Measurements from ENCODE around the gene ALOXE3. TPM values are rescaled to one million over a fixed set of nuclear protein-coding genes. Genes with fewer than 3 reads are reported as not detected.

Gene ALOXE3
- total and polyA plus RNA-seq, 2 of the 8 experiments (the other 6 are each of a cell fraction or from before 2014, with no cell fraction given) = 0.26 TPM; not detected in 1

GRCh38 chr17:8081876-8082275 lies 36.4 kb downstream of the ALOXE3 start:
- Histone ChIP-seq H3K9me3 (ENCODE audit: insufficient read depth in 2 of 2, low read depth in 1 of 2, low read length in 1 of 2) (no peaks in the 10 kb centered on the region), H2AK5ac (ENCODE audit: low read depth, low read length) (no peak overlapping the region), H3K36me3 (ENCODE audit: control insufficient read depth in 2 of 4, insufficient read depth in 4 of 4, low read length in 3 of 4) (no peaks in the 10 kb centered on the region), H3K79me2 (ENCODE audit: control insufficient read depth in 1 of 2, insufficient read depth in 2 of 2, low read length in 2 of 2) (no peaks in the 10 kb centered on the region), H2BK15ac (ENCODE audit: low read length) (no peak overlapping the region), H3K14ac (ENCODE audit: insufficient read length) (no peak overlapping the region), H4K8ac (ENCODE audit: extremely low read depth, insufficient read depth, low read length) (no peak overlapping the region), H2BK5ac (ENCODE audit: low read depth, low read length) (no peak overlapping the region), H3K4me3 (ENCODE audit: extremely low read depth in 1 of 4, insufficient read depth in 2 of 4, low read depth in 3 of 4, low read length in 4 of 4) (no peak overlapping the region), H3K27me3 (replicated peaks in 1 of 4; ENCODE audit: control insufficient read depth in 3 of 4, extremely low read depth in 1 of 4, insufficient read depth in 3 of 4, low read length in 3 of 4) (peaks cover 0 to 23% (median 16%) of the 10 kb centered on the region in 4 experiments; a peak in 6 of 7 replicates), H4K20me1 (replicated peaks in 1 of 2; ENCODE audit: control insufficient read depth in 1 of 2, insufficient read depth in 2 of 2, low read length in 2 of 2) (no peaks in the 10 kb centered on the region), H3K4me2 (ENCODE audit: insufficient read depth in 1 of 2, low read depth in 2 of 2, low read length in 2 of 2) (no peak overlapping the region), H4K91ac (replicated peaks; ENCODE audit: insufficient read length, low read length) (no peak overlapping the region), H2BK20ac (ENCODE audit: low read length) (no peak overlapping the region), H2BK120ac (replicated peaks; ENCODE audit: low read depth, low read length) (no peak overlapping the region), H3K56ac (replicated peaks; ENCODE audit: insufficient read length, low read depth, low read length) (no peak overlapping the region), H3K79me1 (ENCODE audit: low read depth, low read length) (no peaks in the 10 kb centered on the region), H4K5ac (ENCODE audit: insufficient read length, low read depth, low read length) (no peak overlapping the region), H3K4me1 (replicated peaks in 1 of 4; ENCODE audit: control insufficient read depth in 3 of 4, insufficient read depth in 4 of 4, low read length in 3 of 4) (peaks cover 0 to 5% (median 2%) of the 10 kb centered on the region in 4 experiments; a peak in 4 of 7 replicates), H3K23ac (ENCODE audit: insufficient read length) (no peak overlapping the region), H2BK12ac (ENCODE audit: low read depth, low read length) (no peak overlapping the region), H3K27ac (ENCODE audit: low read depth, low read length) (no peak overlapping the region), H2AFZ (ENCODE audit: low read length) (no peak overlapping the region), H3K18ac (ENCODE audit: extremely low read depth, low read length) (no peak overlapping the region), H3K23me2 (ENCODE audit: low read depth, low read length) (peaks cover 3% of the 10 kb centered on the region; the same call in 1 of the 2 replicates), H3K9ac (replicated peaks in 1 of 4; ENCODE audit: extremely low read depth in 1 of 4, low read depth in 3 of 4, low read length in 3 of 4) (no peak overlapping the region), H3K4ac (replicated peaks; ENCODE audit: insufficient read length, low read depth, low read length) (no peak overlapping the region)
- DNase-seq (ENCODE audit: low read depth in 1 of 2, low spot score in 2 of 2) = no peak
- FAIRE-seq = no peak
- ChIA-PET POLR2A (ENCODE audit: partially characterized antibody) (no interaction called here), CTCF (ENCODE audit: partially characterized antibody) (interaction anchor here (1.4 to 17.3 kb wide), 4 partner anchors 7 to 40 kb away, joined by 3 to 501 read pairs (median 292); partner anchors contain the start of genes ALOX12B and ALOXE3)
- no peak for TF ChIP-seq SP2 (IDR thresholded peaks at IDR 0.05; ENCODE audit: low read length)
- TF ChIP-seq RFX5 (IDR thresholded peaks at IDR 0.05; ENCODE audit: borderline replicate concordance, low read depth, low read length) = no peak
- TF ChIP-seq HDAC6 (IDR thresholded peaks at IDR 0.05; ENCODE audit: low read depth, low read length) = no peak
- TF ChIP-seq SP4 (IDR thresholded peaks at IDR 0.05; ENCODE audit: low read length) = no peak
- TF ChIP-seq JUND (IDR thresholded peaks at IDR 0.05; ENCODE audit: low read length) = no peak
- TF ChIP-seq BRCA1 (IDR thresholded peaks at IDR 0.05; ENCODE audit: low read depth, low read length) = no peak
- no peak for TF ChIP-seq EP300 (IDR thresholded peaks at IDR 0.05; ENCODE audit: borderline replicate concordance in 1 of 2, low read depth in 2 of 2, low read length in 2 of 2)
- WGBS, 2 experiments (ENCODE audit: extremely low coverage in 1 of 2, insufficient coverage in 1 of 2, insufficient read length in 1 of 2, insufficient replicate concordance in 2 of 2, low coverage in 1 of 2, low lambda C conversion rate in 2 of 2, missing lambda C conversion rate in 1 of 2) = 90% methylated on average over 3 of the region's 3 CpGs; no CpG with 5 or more reads in 1 of the 2 experiments

Data from H1 (cell line).